IMR-90 (cell line): ENCODE measurements around the gene TRHDE. TPM values are rescaled to one million over a fixed set of nuclear protein-coding genes. Genes with fewer than 3 reads are reported as not detected.

Experiments
- ATAC-seq: fragments of 200-7000 bp; cut with Tn5 transposase; 2 replicates; pipeline ENCODE4 v1.9.1; 2020; ENCODE audit warnings: low read depth, mild to moderate bottlenecking, moderate library complexity
- BruUV-seq: library from RNA; stranded (reverse); fragments of 400-500 nt; replicated peaks from 2 replicates; lab custom pipeline; 2021; lab: Mats Ljungman, UMichigan
- CTCF ChIA-PET: fragments of 300-600 bp; formaldehyde crosslinking; extraction: SDS; loops from one replicate; lab custom pipeline; 2021; ENCODE audit warnings: antibody characterized with exemption; lab: Yijun Ruan, JAX
- POLR2A ChIA-PET: fragments of 300-600 bp; sonication (Branson Sonifier 250); formaldehyde crosslinking; loops from one replicate; lab custom pipeline; 2022; ENCODE audit warnings: antibody characterized with exemption; ENCODE audit not compliant: unreplicated experiment; lab: Charles Lee
- DNase-seq: peaks from one replicate; pipeline ENCODE4 v3.0.0; 2013
- H2AFZ ChIP-seq: replicated peaks from 2 replicates; pipeline ENCODE3; 2013; ENCODE audit warnings: low read length, mild to moderate bottlenecking; ENCODE audit not compliant: poor library complexity
- H2AK5ac ChIP-seq: 2 replicates; pipeline ENCODE4 v1.6.1; 2013; ENCODE audit warnings: low read depth, low read length, inconsistent platforms
- H2AK9ac ChIP-seq: replicated peaks from 2 replicates; pipeline ENCODE3; 2013; ENCODE audit warnings: mild to moderate bottlenecking, low read depth, low read length, moderate library complexity; ENCODE audit not compliant: poor library complexity
- H2BK120ac ChIP-seq: 2 replicates; pipeline ENCODE4 v1.6.1; 2013; ENCODE audit warnings: low read depth, low read length, inconsistent platforms
- H2BK15ac ChIP-seq: 3 replicates; pipeline ENCODE4 v1.6.1; 2013; ENCODE audit warnings: low read depth, low read length, inconsistent platforms
- H2BK20ac ChIP-seq: 2 replicates; pipeline ENCODE4 v1.6.1; 2013; ENCODE audit warnings: low read depth, mild to moderate bottlenecking, inconsistent platforms, low read length, moderate library complexity
- H2BK5ac ChIP-seq: 2 replicates; pipeline ENCODE4 v1.6.1; 2013; ENCODE audit warnings: mild to moderate bottlenecking, low read depth, low read length, inconsistent platforms; ENCODE audit not compliant: poor library complexity, severe bottlenecking
- H3K14ac ChIP-seq: replicated peaks from 2 replicates; pipeline ENCODE4 v1.6.1; 2013; ENCODE audit warnings: low read depth, low read length, inconsistent platforms
- H3K18ac ChIP-seq: 2 replicates; pipeline ENCODE4 v1.6.1; 2013; ENCODE audit warnings: low read depth, low read length, control low read depth
- H3K23ac ChIP-seq: 2 replicates; pipeline ENCODE4 v1.6.1; 2013; ENCODE audit warnings: low read depth, low read length, inconsistent platforms
- H3K27ac ChIP-seq: 2 replicates; pipeline ENCODE4 v1.5.1; 2013; ENCODE audit warnings: mild to moderate bottlenecking, control low read depth, low read length; ENCODE audit not compliant: insufficient read depth
- H3K27me3 ChIP-seq: 2 replicates; pipeline ENCODE4 v1.6.1; 2013; ENCODE audit warnings: low read length; ENCODE audit not compliant: control insufficient read depth, insufficient read depth
- H3K36me3 ChIP-seq: 2 replicates; pipeline ENCODE4 v1.6.1; 2013; ENCODE audit warnings: low read length, mixed read lengths; ENCODE audit not compliant: control insufficient read depth, insufficient read depth
- H3K4ac ChIP-seq: 2 replicates; pipeline ENCODE4 v1.6.1; 2013; ENCODE audit warnings: low read depth, low read length, inconsistent platforms
- H3K4me1 ChIP-seq: 2 replicates; pipeline ENCODE4 v1.6.1; 2013; ENCODE audit warnings: low read length, mixed read lengths; ENCODE audit not compliant: control insufficient read depth, insufficient read depth
- H3K4me2 ChIP-seq: 2 replicates; pipeline ENCODE4 v1.6.1; 2013; ENCODE audit warnings: low read depth, mild to moderate bottlenecking, control low read depth, low read length, moderate library complexity
- H3K4me3 ChIP-seq: 2 replicates; pipeline ENCODE4 v1.5.1; 2013; ENCODE audit warnings: low read depth, mild to moderate bottlenecking, control low read depth, low read length, moderate library complexity; ENCODE audit not compliant: insufficient read depth
- H3K56ac ChIP-seq: 2 replicates; pipeline ENCODE4 v1.6.1; 2013; ENCODE audit warnings: low read length, inconsistent platforms; ENCODE audit not compliant: insufficient read depth; ENCODE audit errors: extremely low read depth
- H3K79me1 ChIP-seq, 2 experiments: 2 replicates each; pipeline ENCODE4 v1.6.1; 2013; ENCODE audit warnings: low read length in 2 of 2, inconsistent platforms in 1 of 2, low read depth in 1 of 2
- H3K9ac ChIP-seq: 2 replicates; pipeline ENCODE4 v1.6.1; 2013; ENCODE audit warnings: low read depth, low read length, control low read depth
- H3K9me1 ChIP-seq: 2 replicates; pipeline ENCODE4 v1.6.1; 2013; ENCODE audit warnings: low read length, inconsistent platforms; ENCODE audit not compliant: insufficient read depth
- H3K9me3 ChIP-seq: 2 replicates; pipeline ENCODE4 v1.6.1; 2013; ENCODE audit warnings: low read length; ENCODE audit not compliant: control insufficient read depth, insufficient read depth
- H4K20me1 ChIP-seq: 2 replicates; pipeline ENCODE4 v1.6.1; 2013; ENCODE audit warnings: low read length, inconsistent platforms; ENCODE audit not compliant: insufficient read depth
- H4K5ac ChIP-seq: 2 replicates; pipeline ENCODE4 v1.6.1; 2013; ENCODE audit warnings: mild to moderate bottlenecking, low read depth, low read length, control low read depth
- H4K8ac ChIP-seq, 2 experiments: 2 replicates each; pipeline ENCODE4 v1.6.1; 2013; ENCODE audit warnings: low read depth in 2 of 2, low read length in 2 of 2, control low read depth in 1 of 2, inconsistent platforms in 1 of 2
- H4K91ac ChIP-seq: 2 replicates; pipeline ENCODE4 v1.6.1; 2013; ENCODE audit warnings: low read depth, low read length, inconsistent platforms; ENCODE audit not compliant: insufficient read depth
- BHLHE40 ChIP-seq: fragments of 150-350 bp; IDR thresholded peaks from 2 replicates; pipeline ENCODE4 v1.6.1; 2016; ENCODE audit warnings: mild to moderate bottlenecking, low read depth, low read length
- CEBPB ChIP-seq: IDR thresholded peaks from 2 replicates; pipeline ENCODE4 v1.6.1; 2012; ENCODE audit warnings: low read depth, low read length, improper control_type of control experiment
- CHD1 ChIP-seq: IDR thresholded peaks from 2 replicates; pipeline ENCODE4 v1.6.1; 2012; ENCODE audit warnings: low read depth, low read length, improper control_type of control experiment
- ELK1 ChIP-seq: fragments of 150-350 bp; IDR thresholded peaks from 2 replicates; pipeline ENCODE4 v1.6.1; 2016; ENCODE audit warnings: low read depth, mild to moderate bottlenecking, low read length, moderate library complexity, borderline replicate concordance
- FOS ChIP-seq: fragments of 150-350 bp; IDR thresholded peaks from 2 replicates; pipeline ENCODE4 v1.6.1; 2016; ENCODE audit warnings: low read depth, low read length
- MAFK ChIP-seq: IDR thresholded peaks from 2 replicates; pipeline ENCODE4 v1.6.1; 2012; ENCODE audit warnings: low read depth, low read length, improper control_type of control experiment
- MAZ ChIP-seq: IDR thresholded peaks from 2 replicates; pipeline ENCODE4 v1.6.1; 2012; ENCODE audit warnings: low read depth, mild to moderate bottlenecking, low read length, improper control_type of control experiment, moderate library complexity, borderline replicate concordance
- MXI1 ChIP-seq: IDR thresholded peaks from 2 replicates; pipeline ENCODE4 v1.6.1; 2012; ENCODE audit warnings: low read depth, mild to moderate bottlenecking, low read length, moderate library complexity, borderline replicate concordance
- NFE2L2 ChIP-seq: fragments of 150-350 bp; IDR thresholded peaks from 2 replicates; pipeline ENCODE4 v1.6.1; 2016; ENCODE audit warnings: low read depth, mild to moderate bottlenecking, low read length
- POLR2A ChIP-seq: IDR thresholded peaks from 2 replicates; pipeline ENCODE4 v1.6.1; 2012; ENCODE audit warnings: mild to moderate bottlenecking, low read depth, low read length
- RAD21 ChIP-seq: IDR thresholded peaks from 2 replicates; pipeline ENCODE4 v1.6.1; 2012; ENCODE audit warnings: low read length, improper control_type of control experiment
- RCOR1 ChIP-seq: IDR thresholded peaks from 2 replicates; pipeline ENCODE4 v1.6.1; 2012; ENCODE audit warnings: mild to moderate bottlenecking, low read length, improper control_type of control experiment; ENCODE audit not compliant: insufficient replicate concordance
- RFX5 ChIP-seq: IDR thresholded peaks from 2 replicates; pipeline ENCODE4 v1.8.0; 2012; ENCODE audit warnings: low read depth, mild to moderate bottlenecking, low read length, moderate library complexity
- SMC3 ChIP-seq: fragments of 150-350 bp; IDR thresholded peaks from 2 replicates; pipeline ENCODE4 v1.6.1; 2016; ENCODE audit warnings: low read depth, mild to moderate bottlenecking, antibody characterized with exemption, low read length, moderate library complexity
- USF2 ChIP-seq: fragments of 150-350 bp; IDR thresholded peaks from 2 replicates; pipeline ENCODE4 v1.6.1; 2017; ENCODE audit warnings: mild to moderate bottlenecking, antibody characterized with exemption, low read length, low read depth
- WGBS, 2 experiments: methylation state at CpG; one replicate each; pipeline versions ENCODE4 v1.1.5 to v1.1.7; 2013; ENCODE audit warnings: missing lambda C conversion rate in 2 of 2; ENCODE audit not compliant: insufficient read length in 1 of 2; ENCODE audit errors: extremely low coverage in 2 of 2; 5-methylcytosine and 5-hydroxymethylcytosine counted together
- dilution Hi-C: fragments of 300-500 bp; cut with HindIII; formaldehyde crosslinking; loops from one replicate; pipeline ENCODE4 v1.14.3; 2018; ENCODE audit warnings: low sequenced_read_pairs; ENCODE audit not compliant: unreplicated experiment
- in situ Hi-C: fragments of 300-500 bp; cut with MboI; formaldehyde crosslinking; loops from 3 replicates; pipeline ENCODE4 v1.14.3; 2019; ENCODE audit warnings: low sequenced_read_pairs, inconsistent platforms, mixed read lengths
- intact Hi-C: fragments of 100-400 bp; cut with micrococcal nuclease; formaldehyde crosslinking; loops from 2 replicates; pipeline ENCODE4 v1.10.0; 2022
- polyA plus RNA-seq, 3 experiments: library from polyadenylated mRNA; depleted of rRNA; stranded (reverse); fragments of >200 nt; gene quantifications; 2 replicates each; pipeline ENCODE4 v1.2.3, GENCODE V29; 2012; ENCODE audit warnings: low replicate concordance in 1 of 3
- total RNA-seq: library from RNA; depleted of rRNA; stranded (reverse); fragments of >200 nt; gene quantifications from 2 replicates; pipeline ENCODE4 v1.2.3, GENCODE V29; 2012
- TF ChIP-seq, protein P1 (sequence below): conservative IDR thresholded peaks from 2 replicates; pipeline ENCODE4 v1.5.1; 2012; ENCODE audit warnings: mild to moderate bottlenecking, low read depth, low read length, improper control_type of control experiment

Gene TRHDE
- total and polyA plus RNA-seq, 2 of the 4 experiments (the other 2 are of a cell fraction) = 33.7 to 65.1 TPM

DNA sequence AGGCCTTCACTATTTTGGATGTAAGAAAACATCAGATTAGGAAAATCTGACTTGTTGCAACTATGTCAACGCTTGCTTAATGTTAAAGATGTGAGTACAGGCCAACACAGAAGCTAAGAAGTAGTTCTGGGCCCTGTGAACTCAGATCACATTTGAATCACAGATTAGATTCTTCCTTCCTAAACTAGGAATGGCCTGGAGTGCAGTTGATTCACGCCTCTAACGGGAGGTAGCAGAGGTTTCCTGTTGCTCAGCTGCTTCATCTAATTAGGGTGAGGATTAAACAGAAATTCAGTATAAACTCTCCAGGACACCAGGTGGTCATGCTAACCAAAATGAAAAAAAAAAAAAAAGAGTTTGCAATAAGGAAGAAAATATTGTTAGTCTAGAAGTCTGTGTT, 314.3 kb downstream of the TRHDE start:
- CTCF ChIA-PET = interaction anchor here (0.7 kb wide), 1 partner anchor 10 kb away, joined by 3 read pairs; no protein-coding TSS in a partner anchor
- H2BK20ac ChIP-seq = no peak overlapping the region
- no peaks in the 10 kb centered on the region for H3K9me3 ChIP-seq
- DNase-seq = no peak
- H3K79me1 ChIP-seq = no peaks in the 10 kb centered on the region
- no peak overlapping the region for H2BK120ac ChIP-seq
- H3K9me1 ChIP-seq = no peaks in the 10 kb centered on the region; the same call in 1 of the 2 replicates
- no peak overlapping the region for H2AFZ ChIP-seq
- H3K27me3 ChIP-seq = no peaks in the 10 kb centered on the region
- no peak overlapping the region for H2AK5ac ChIP-seq
- H3K56ac ChIP-seq = no peak overlapping the region
- in situ Hi-C loops = no loop called here
- no peak for ATAC-seq
- H3K36me3 ChIP-seq = no peaks in the 10 kb centered on the region
- H2BK15ac ChIP-seq = no peak overlapping the region
- no peak overlapping the region for H4K91ac ChIP-seq
- H3K18ac ChIP-seq = no peak overlapping the region
- no peak overlapping the region for H3K23ac ChIP-seq
- H3K4ac ChIP-seq = no peak overlapping the region
- TF ChIP-seq MXI1 (no peak), ELK1 (no peak), NFE2L2 (no peak), SMC3 (no peak), POLR2A (no peak), USF2 (no peak), RFX5 (no peak), CHD1 (no peak), FOS (no peak), RCOR1 (no peak), MAFK (no peak), RAD21 (no peak), CEBPB (no peak), BHLHE40 (no peak), MAZ (no peak)
- TF ChIP-seq, protein P1, sequence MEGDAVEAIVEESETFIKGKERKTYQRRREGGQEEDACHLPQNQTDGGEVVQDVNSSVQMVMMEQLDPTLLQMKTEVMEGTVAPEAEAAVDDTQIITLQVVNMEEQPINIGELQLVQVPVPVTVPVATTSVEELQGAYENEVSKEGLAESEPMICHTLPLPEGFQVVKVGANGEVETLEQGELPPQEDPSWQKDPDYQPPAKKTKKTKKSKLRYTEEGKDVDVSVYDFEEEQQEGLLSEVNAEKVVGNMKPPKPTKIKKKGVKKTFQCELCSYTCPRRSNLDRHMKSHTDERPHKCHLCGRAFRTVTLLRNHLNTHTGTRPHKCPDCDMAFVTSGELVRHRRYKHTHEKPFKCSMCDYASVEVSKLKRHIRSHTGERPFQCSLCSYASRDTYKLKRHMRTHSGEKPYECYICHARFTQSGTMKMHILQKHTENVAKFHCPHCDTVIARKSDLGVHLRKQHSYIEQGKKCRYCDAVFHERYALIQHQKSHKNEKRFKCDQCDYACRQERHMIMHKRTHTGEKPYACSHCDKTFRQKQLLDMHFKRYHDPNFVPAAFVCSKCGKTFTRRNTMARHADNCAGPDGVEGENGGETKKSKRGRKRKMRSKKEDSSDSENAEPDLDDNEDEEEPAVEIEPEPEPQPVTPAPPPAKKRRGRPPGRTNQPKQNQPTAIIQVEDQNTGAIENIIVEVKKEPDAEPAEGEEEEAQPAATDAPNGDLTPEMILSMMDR = no peak
- WGBS, 2 experiments = no CpG with 5 or more reads among the region's 3 CpGs
- POLR2A ChIA-PET = no interaction called here
- intact Hi-C loops = no loop called here
- no peak overlapping the region for H3K27ac ChIP-seq
- H2BK5ac ChIP-seq = no peak overlapping the region
- H3K4me2 ChIP-seq = no peak overlapping the region
- no peak overlapping the region for H4K5ac ChIP-seq
- no peak overlapping the region for H3K9ac ChIP-seq
- H2AK9ac ChIP-seq = no peak overlapping the region
- H4K8ac ChIP-seq = no peak overlapping the region
- H3K4me1 ChIP-seq = no peaks in the 10 kb centered on the region
- no peaks in the 10 kb centered on the region for H4K20me1 ChIP-seq
- H3K14ac ChIP-seq = no peak overlapping the region
- BruUV-seq = no TSS peak
- no peak overlapping the region for H3K4me3 ChIP-seq
- dilution Hi-C loops = no loop called here
